A549 (cell line): ENCODE results near the gene XPOT. TPM values are rescaled to one million over a fixed set of nuclear protein-coding genes. Genes with fewer than 3 reads are reported as not detected.

Experiments used
- ATAC-seq, 2 experiments: fragments of 200-7000 bp in 1 of 2; fragments of >200 bp in 1 of 2; cut with Nextera tagmentation in 1 of 2; cut with Tn5 transposase in 1 of 2; 3 replicates each; pipeline versions ENCODE4 v1.8.0 to v1.9.1; 2018 to 2020; ENCODE audit warnings: mild to moderate bottlenecking in 1 of 2, moderate library complexity in 1 of 2
- CTCF ChIA-PET: fragments of 300-600 bp; sonication (Branson Sonifier 250); formaldehyde crosslinking; extraction: SDS; loops from one replicate; lab custom pipeline; 2021; ENCODE audit warnings: antibody characterized with exemption, inconsistent platforms; lab: Yijun Ruan, JAX
- POLR2A ChIA-PET: fragments of 350-600 bp; formaldehyde crosslinking; extraction: SDS; loops from one replicate; lab custom pipeline; 2021; ENCODE audit warnings: antibody characterized with exemption, inconsistent platforms; lab: Yijun Ruan, JAX
- DNase-seq, 2 experiments: peaks; one replicate each; pipeline versions ENCODE4 v3.0.0 to v3.0.0-alpha.2; 2011 to 2016; ENCODE audit warnings: low read depth in 1 of 2, low spot score in 1 of 2
- FAIRE-seq: peaks from 2 replicates; lab custom pipeline; 2011; peaks lifted over from hg19 to GRCh38; lab: Jason Lieb, UNC
- H3K27ac ChIP-seq, 2 experiments: fragments of >200 bp; sonication (Bioruptor Twin); formaldehyde crosslinking; 3 replicates each; pipeline ENCODE4 v1.5.1; 2016 to 2017
- H3K4me1 ChIP-seq: fragments of >200 bp; sonication (Bioruptor Twin); formaldehyde crosslinking; 3 replicates; pipeline ENCODE4 v1.6.1; 2016
- H3K4me2 ChIP-seq: fragments of >200 bp; sonication (Bioruptor Twin); formaldehyde crosslinking; 3 replicates; pipeline ENCODE4 v1.6.1; 2016
- H3K4me3 ChIP-seq: fragments of >200 bp; sonication (Bioruptor Twin); formaldehyde crosslinking; 3 replicates; pipeline ENCODE4 v1.5.1; 2016
- H3K9me3 ChIP-seq: fragments of >200 bp; sonication (Bioruptor Twin); formaldehyde crosslinking; 3 replicates; pipeline ENCODE4 v1.6.1; 2016
- CBX2 ChIP-seq: fragments of 200-600 bp; sonication (generic); IDR thresholded peaks from 2 replicates; pipeline ENCODE4 v1.6.1; 2016; ENCODE audit warnings: low read depth, mild to moderate bottlenecking, borderline replicate concordance
- CTCF ChIP-seq: fragments of >200 bp; sonication (Bioruptor Twin); formaldehyde crosslinking; IDR thresholded peaks from 3 replicates; pipeline ENCODE4 v1.5.1; 2016
- E2F6 ChIP-seq: IDR thresholded peaks from 2 replicates; pipeline ENCODE4 v1.6.1; 2012; ENCODE audit warnings: low read depth, borderline replicate concordance
- EHF ChIP-seq: fragments of 250-450 bp; sonication (Bioruptor Pico); IDR thresholded peaks from 2 replicates; pipeline ENCODE4 v1.5.0; 2020; ENCODE audit warnings: mild to moderate bottlenecking
- EHMT2 ChIP-seq: fragments of 200-600 bp; sonication (generic); IDR thresholded peaks from 2 replicates; pipeline ENCODE4 v1.6.1; 2016; ENCODE audit warnings: antibody characterized with exemption, low read depth, mild to moderate bottlenecking, moderate library complexity
- GATA3 ChIP-seq: IDR thresholded peaks from 2 replicates; pipeline ENCODE4 v1.6.1; 2012; ENCODE audit warnings: borderline replicate concordance
- HOXB5 ChIP-seq: fragments of 250-450 bp; sonication (Bioruptor Pico); IDR thresholded peaks from 2 replicates; pipeline ENCODE4 v1.5.0; 2020; ENCODE audit warnings: mild to moderate bottlenecking, moderate library complexity
- KDM1A ChIP-seq: fragments of 200-600 bp; sonication (generic); IDR thresholded peaks from 2 replicates; pipeline ENCODE4 v1.6.1; 2016; ENCODE audit warnings: low read depth, mild to moderate bottlenecking
- POLR2A ChIP-seq: IDR thresholded peaks from 2 replicates; pipeline ENCODE4 v1.6.1; 2012; ENCODE audit warnings: mild to moderate bottlenecking, low read length
- RAD21 ChIP-seq, 2 experiments: fragments of >200 bp in 1 of 2; sonication (Bioruptor Twin) in 1 of 2; formaldehyde crosslinking in 1 of 2; IDR thresholded peaks in 1 of 2; conservative IDR thresholded peaks in 1 of 2; 2 replicates in 1 of 2; 3 replicates in 1 of 2; pipeline ENCODE4 v1.6.1; 2012 to 2018; ENCODE audit warnings: inconsistent platforms in 1 of 2
- SREBF2 ChIP-seq: fragments of 450-650 bp; IDR thresholded peaks from 2 replicates; pipeline ENCODE4 v1.6.1; 2014; ENCODE audit warnings: mild to moderate bottlenecking, moderate library complexity
- WGBS: methylation state at CpG from one replicate; pipeline ENCODE4 v1.1.6; 2017; ENCODE audit errors: missing lambda C conversion rate; 5-methylcytosine and 5-hydroxymethylcytosine counted together
- polyA plus RNA-seq, 4 experiments: library from polyadenylated mRNA; depleted of rRNA in 3 of 4; stranded (reverse); fragments of >200 nt; fragmentation: RNase III in 1 of 4; extraction: RNeasy Plus Mini Kit Qiagen cat#74134 plus additional on column Dnase treatment in 1 of 4; gene quantifications; 2 replicates in 3 of 4; 3 replicates in 1 of 4; pipeline ENCODE4 v1.2.3, GENCODE V29; 2011 to 2017
- TF ChIP-seq, protein P1 (sequence below): IDR thresholded peaks from 2 replicates; pipeline ENCODE4 v1.6.1; 2012
- TF ChIP-seq, protein P2 (sequence below): fragments of >200 bp; sonication (Bioruptor Twin); formaldehyde crosslinking; IDR thresholded peaks from 2 replicates; pipeline ENCODE4 v1.6.1; 2016
- TF ChIP-seq, protein P3 (sequence below): fragments of 250-450 bp; sonication (Bioruptor Pico); IDR thresholded peaks from 2 replicates; pipeline ENCODE4 v1.5.0; 2020; ENCODE audit warnings: low read depth, mild to moderate bottlenecking, moderate library complexity
- TF ChIP-seq, protein P4 (sequence below): fragments of 200-600 bp; sonication (generic); IDR thresholded peaks from 2 replicates; pipeline ENCODE4 v1.6.1; 2016; ENCODE audit warnings: antibody characterized with exemption, mild to moderate bottlenecking, moderate library complexity

Gene XPOT
- polyA plus RNA-seq, 2 of the 4 experiments (the other 2 are of a cell fraction), result 65.9 to 229 TPM

DNA sequence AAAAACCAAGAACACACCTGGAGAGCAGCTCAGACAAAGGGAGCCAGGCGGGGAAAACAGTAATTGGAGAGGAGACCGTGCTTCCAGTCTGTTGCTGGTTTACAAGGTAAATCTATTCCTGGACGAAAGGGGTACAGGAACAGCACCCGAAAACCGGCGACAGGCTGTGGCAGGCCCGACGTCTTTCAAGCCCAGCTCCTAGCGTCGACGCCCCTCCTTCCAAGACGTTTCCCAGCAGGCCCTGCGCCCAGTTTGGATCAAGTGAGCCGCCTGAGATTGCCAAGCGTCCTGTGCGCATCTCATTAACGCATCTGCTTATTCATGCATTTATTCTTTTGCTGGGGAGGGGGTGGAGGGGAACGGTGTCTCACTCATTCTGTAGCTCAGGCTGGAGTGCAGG, 15.0 kb upstream of the XPOT start:
- 94% methylated on average over 18 of the region's 18 CpGs for WGBS

GRCh38 chr12:64390275-64390851, 13.8 kb upstream of the XPOT start, which contains the start of gene C12orf56:
Gene C12orf56, minus strand, starts transcription at chr12:64390758. Its CDS starts 193 bp downstream, at chr12:64390565.
- POLR2A ChIA-PET, result no interaction called here
- peak; percentile 50 for TF ChIP-seq POLR2A
- no peak for TF ChIP-seq EHF (CRISPR knock-in tag)
- TF ChIP-seq CTCF, result 0 out of 3 replicates have a peak, but pooled peaks have one; percentile 10
- peak in 1 of 2 experiments; percentile 11; a peak in 1 of 5 replicates for TF ChIP-seq RAD21 (conservative IDR thresholded peaks at IDR 0.05 in 1 of 2, IDR thresholded peaks at IDR 0.05 in 1 of 2)
- TF ChIP-seq, protein P1, sequence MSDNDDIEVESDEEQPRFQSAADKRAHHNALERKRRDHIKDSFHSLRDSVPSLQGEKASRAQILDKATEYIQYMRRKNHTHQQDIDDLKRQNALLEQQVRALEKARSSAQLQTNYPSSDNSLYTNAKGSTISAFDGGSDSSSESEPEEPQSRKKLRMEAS, result peak; percentile 77
- peak; percentile 85 for TF ChIP-seq E2F6
- no peak for TF ChIP-seq EHMT2
- TF ChIP-seq GATA3, result no peak
- H3K4me3 ChIP-seq, result peak within 1 kb of the TSS; percentile 51

More for the DNA sequence above, 15.0 kb upstream of the XPOT start:
- no peak for TF ChIP-seq KDM1A
- no peak for TF ChIP-seq CBX2
- TF ChIP-seq GATA3, result no peak
- TF ChIP-seq, protein P2, sequence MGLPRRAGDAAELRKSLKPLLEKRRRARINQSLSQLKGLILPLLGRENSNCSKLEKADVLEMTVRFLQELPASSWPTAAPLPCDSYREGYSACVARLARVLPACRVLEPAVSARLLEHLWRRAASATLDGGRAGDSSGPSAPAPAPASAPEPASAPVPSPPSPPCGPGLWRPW, result no peak
- no peak for TF ChIP-seq HOXB5 (CRISPR knock-in tag)
- TF ChIP-seq, protein P3, sequence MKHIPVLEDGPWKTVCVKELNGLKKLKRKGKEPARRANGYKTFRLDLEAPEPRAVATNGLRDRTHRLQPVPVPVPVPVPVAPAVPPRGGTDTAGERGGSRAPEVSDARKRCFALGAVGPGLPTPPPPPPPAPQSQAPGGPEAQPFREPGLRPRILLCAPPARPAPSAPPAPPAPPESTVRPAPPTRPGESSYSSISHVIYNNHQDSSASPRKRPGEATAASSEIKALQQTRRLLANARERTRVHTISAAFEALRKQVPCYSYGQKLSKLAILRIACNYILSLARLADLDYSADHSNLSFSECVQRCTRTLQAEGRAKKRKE (CRISPR knock-in tag), result no peak
- TF ChIP-seq, protein P4, sequence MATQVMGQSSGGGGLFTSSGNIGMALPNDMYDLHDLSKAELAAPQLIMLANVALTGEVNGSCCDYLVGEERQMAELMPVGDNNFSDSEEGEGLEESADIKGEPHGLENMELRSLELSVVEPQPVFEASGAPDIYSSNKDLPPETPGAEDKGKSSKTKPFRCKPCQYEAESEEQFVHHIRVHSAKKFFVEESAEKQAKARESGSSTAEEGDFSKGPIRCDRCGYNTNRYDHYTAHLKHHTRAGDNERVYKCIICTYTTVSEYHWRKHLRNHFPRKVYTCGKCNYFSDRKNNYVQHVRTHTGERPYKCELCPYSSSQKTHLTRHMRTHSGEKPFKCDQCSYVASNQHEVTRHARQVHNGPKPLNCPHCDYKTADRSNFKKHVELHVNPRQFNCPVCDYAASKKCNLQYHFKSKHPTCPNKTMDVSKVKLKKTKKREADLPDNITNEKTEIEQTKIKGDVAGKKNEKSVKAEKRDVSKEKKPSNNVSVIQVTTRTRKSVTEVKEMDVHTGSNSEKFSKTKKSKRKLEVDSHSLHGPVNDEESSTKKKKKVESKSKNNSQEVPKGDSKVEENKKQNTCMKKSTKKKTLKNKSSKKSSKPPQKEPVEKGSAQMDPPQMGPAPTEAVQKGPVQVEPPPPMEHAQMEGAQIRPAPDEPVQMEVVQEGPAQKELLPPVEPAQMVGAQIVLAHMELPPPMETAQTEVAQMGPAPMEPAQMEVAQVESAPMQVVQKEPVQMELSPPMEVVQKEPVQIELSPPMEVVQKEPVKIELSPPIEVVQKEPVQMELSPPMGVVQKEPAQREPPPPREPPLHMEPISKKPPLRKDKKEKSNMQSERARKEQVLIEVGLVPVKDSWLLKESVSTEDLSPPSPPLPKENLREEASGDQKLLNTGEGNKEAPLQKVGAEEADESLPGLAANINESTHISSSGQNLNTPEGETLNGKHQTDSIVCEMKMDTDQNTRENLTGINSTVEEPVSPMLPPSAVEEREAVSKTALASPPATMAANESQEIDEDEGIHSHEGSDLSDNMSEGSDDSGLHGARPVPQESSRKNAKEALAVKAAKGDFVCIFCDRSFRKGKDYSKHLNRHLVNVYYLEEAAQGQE, result no peak
- TF ChIP-seq SREBF2, result no peak
- POLR2A ChIA-PET, result no interaction called here
- no peaks in the 10 kb centered on the region for H3K4me1 ChIP-seq
- H3K27ac ChIP-seq, result no peak overlapping the region
- no peaks in the 10 kb centered on the region for H3K9me3 ChIP-seq
- H3K4me2 ChIP-seq, result no peak overlapping the region
- CTCF ChIA-PET, result interaction anchor here (2.5 to 3.0 kb wide), 2 partner anchors 10 to 563 kb away, joined by 13 to 14 read pairs; no protein-coding TSS in a partner anchor
- no peak for FAIRE-seq
- no peak overlapping the region for H3K4me3 ChIP-seq
- ATAC-seq, result no peak
- no peak for DNase-seq

More at GRCh38 chr12:64390275-64390851, 13.8 kb upstream of the XPOT start, which contains the start of gene C12orf56:
- CTCF ChIA-PET, result interaction anchor here (1.1 to 3.0 kb wide), 5 partner anchors 12 to 568 kb away, joined by 3 to 14 read pairs (median 4); no protein-coding TSS in a partner anchor
- ATAC-seq (peak; percentile 90 to 93), FAIRE-seq (no peak), DNase-seq (peak; percentile 63 to 84)
- H3K9me3 ChIP-seq, result no peaks in the 10 kb centered on the region
- 21% methylated on average over 15 of the region's 66 CpGs for WGBS
- peak within 1 kb of the TSS; percentile 61 to 83; a peak in 5 of 6 replicates for H3K27ac ChIP-seq
- H3K4me1 ChIP-seq, result no peaks in the 10 kb centered on the region
- H3K4me2 ChIP-seq, result peak within 1 kb of the TSS; percentile 81
